ENCODE results near the gene RERG. TPM values are rescaled to one million over a fixed set of nuclear protein-coding genes. Genes with fewer than 3 reads are reported as not detected.

Gene RERG
- total and polyA plus RNA-seq, 4 donors = 1.0 to 1.4 (median 1.1) TPM

DNA sequence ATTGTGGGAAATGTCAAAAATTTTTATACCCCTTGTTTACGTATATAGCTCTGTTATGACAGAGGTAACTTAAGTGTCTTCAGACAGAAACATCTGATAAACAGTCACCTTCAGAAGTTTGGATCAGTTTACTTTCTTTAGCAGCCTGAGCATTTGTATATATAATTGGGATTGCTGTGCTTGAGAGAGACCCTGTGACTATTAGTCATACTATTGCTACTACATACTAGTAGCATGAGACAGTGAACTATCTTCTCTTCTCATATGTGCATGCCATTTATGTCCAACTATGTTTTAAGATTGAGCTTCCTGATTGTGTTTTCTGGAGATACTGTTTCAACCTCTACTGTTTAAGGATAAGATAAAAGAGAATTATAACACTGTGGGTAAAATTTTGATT, 146.9 kb downstream of the RERG start:
- whole genome bisulfite sequencing = 88% methylated on average over 1 of the region's 1 CpG

DNA sequence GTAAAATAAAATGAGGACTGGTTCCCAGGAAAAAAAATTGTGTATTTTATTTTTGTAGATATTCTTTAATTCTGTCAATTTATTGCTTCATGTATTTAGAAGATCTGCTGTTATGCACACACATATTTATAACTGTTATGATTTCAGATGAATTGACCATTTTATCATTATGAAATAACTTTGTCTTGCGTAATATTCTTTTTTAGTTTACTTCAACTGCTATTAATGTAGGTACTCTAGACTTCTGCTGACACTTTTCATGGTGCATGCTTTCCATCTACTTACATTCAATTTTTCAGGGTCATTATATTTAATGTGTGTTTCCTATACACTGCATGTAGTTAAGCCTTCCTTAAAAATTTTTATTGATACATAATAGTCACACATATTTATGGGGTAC, 162.1 kb downstream of the RERG start:
- H3K9me3 ChIP-seq (ENCODE audit: control insufficient read depth in 4 of 4, low read length in 3 of 4) = no peaks in the 10 kb centered on the region
- H3K27ac ChIP-seq (ENCODE audit: low read depth in 1 of 2, low read length in 2 of 2) = no peak overlapping the region
- no peak overlapping the region for H3K4me3 ChIP-seq (ENCODE audit: low read depth in 1 of 3, low read length in 3 of 3)
- no peak overlapping the region for H3K9ac ChIP-seq (ENCODE audit: low read depth in 1 of 2, low read length in 2 of 2)
- no peak for TF ChIP-seq FOXA2 (IDR thresholded peaks at IDR 0.05)
- TF ChIP-seq, protein P1, sequence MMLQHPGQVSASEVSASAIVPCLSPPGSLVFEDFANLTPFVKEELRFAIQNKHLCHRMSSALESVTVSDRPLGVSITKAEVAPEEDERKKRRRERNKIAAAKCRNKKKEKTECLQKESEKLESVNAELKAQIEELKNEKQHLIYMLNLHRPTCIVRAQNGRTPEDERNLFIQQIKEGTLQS (IDR thresholded peaks at IDR 0.05) = no peak
- no peak for TF ChIP-seq YY1 (IDR thresholded peaks at IDR 0.05)
- TF ChIP-seq, protein P2, sequence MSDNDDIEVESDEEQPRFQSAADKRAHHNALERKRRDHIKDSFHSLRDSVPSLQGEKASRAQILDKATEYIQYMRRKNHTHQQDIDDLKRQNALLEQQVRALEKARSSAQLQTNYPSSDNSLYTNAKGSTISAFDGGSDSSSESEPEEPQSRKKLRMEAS (IDR thresholded peaks at IDR 0.05) = no peak
- TF ChIP-seq NR2F2 (IDR thresholded peaks at IDR 0.05) = no peak
- TF ChIP-seq HNF4A (conservative IDR thresholded peaks at IDR 0.05) = no peak
- no peak for TF ChIP-seq JUND (IDR thresholded peaks at IDR 0.05)
- TF ChIP-seq RXRA (IDR thresholded peaks at IDR 0.05) = no peak
- no peak for TF ChIP-seq SP1 (IDR thresholded peaks at IDR 0.05)
- TF ChIP-seq HNF4G (IDR thresholded peaks at IDR 0.05) = no peak
- TF ChIP-seq, protein P3, sequence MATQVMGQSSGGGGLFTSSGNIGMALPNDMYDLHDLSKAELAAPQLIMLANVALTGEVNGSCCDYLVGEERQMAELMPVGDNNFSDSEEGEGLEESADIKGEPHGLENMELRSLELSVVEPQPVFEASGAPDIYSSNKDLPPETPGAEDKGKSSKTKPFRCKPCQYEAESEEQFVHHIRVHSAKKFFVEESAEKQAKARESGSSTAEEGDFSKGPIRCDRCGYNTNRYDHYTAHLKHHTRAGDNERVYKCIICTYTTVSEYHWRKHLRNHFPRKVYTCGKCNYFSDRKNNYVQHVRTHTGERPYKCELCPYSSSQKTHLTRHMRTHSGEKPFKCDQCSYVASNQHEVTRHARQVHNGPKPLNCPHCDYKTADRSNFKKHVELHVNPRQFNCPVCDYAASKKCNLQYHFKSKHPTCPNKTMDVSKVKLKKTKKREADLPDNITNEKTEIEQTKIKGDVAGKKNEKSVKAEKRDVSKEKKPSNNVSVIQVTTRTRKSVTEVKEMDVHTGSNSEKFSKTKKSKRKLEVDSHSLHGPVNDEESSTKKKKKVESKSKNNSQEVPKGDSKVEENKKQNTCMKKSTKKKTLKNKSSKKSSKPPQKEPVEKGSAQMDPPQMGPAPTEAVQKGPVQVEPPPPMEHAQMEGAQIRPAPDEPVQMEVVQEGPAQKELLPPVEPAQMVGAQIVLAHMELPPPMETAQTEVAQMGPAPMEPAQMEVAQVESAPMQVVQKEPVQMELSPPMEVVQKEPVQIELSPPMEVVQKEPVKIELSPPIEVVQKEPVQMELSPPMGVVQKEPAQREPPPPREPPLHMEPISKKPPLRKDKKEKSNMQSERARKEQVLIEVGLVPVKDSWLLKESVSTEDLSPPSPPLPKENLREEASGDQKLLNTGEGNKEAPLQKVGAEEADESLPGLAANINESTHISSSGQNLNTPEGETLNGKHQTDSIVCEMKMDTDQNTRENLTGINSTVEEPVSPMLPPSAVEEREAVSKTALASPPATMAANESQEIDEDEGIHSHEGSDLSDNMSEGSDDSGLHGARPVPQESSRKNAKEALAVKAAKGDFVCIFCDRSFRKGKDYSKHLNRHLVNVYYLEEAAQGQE (IDR thresholded peaks at IDR 0.05) = no peak
- no peak for TF ChIP-seq EGR1 (IDR thresholded peaks at IDR 0.05; ENCODE audit: low read depth in 2 of 2)
- no peak for TF ChIP-seq FOXA1 (IDR thresholded peaks at IDR 0.05)
- TF ChIP-seq, protein P4, sequence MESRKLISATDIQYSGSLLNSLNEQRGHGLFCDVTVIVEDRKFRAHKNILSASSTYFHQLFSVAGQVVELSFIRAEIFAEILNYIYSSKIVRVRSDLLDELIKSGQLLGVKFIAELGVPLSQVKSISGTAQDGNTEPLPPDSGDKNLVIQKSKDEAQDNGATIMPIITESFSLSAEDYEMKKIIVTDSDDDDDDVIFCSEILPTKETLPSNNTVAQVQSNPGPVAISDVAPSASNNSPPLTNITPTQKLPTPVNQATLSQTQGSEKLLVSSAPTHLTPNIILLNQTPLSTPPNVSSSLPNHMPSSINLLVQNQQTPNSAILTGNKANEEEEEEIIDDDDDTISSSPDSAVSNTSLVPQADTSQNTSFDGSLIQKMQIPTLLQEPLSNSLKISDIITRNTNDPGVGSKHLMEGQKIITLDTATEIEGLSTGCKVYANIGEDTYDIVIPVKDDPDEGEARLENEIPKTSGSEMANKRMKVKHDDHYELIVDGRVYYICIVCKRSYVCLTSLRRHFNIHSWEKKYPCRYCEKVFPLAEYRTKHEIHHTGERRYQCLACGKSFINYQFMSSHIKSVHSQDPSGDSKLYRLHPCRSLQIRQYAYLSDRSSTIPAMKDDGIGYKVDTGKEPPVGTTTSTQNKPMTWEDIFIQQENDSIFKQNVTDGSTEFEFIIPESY (IDR thresholded peaks at IDR 0.05) = no peak
- H3K27me3 ChIP-seq (ENCODE audit: control insufficient read depth in 4 of 4, insufficient read depth in 4 of 4, low read length in 3 of 4) = peaks cover 0 to 3% (median 0%) of the 10 kb centered on the region in 4 donors
- DNase-seq (ENCODE audit: low spot score) = no peak
- no peaks in the 10 kb centered on the region for H3K4me1 ChIP-seq (ENCODE audit: control insufficient read depth in 4 of 4, insufficient read depth in 4 of 4, low read length in 3 of 4)
- no peaks in the 10 kb centered on the region for H3K36me3 ChIP-seq (ENCODE audit: control insufficient read depth in 4 of 4, insufficient read depth in 3 of 4, low read depth in 1 of 4, low read length in 3 of 4)
- WGBS = 95% methylated on average over 1 of the region's 1 CpG

More for the DNA sequence above, 146.9 kb downstream of the RERG start:
- H3K27me3 ChIP-seq (ENCODE audit: control insufficient read depth in 4 of 4, insufficient read depth in 4 of 4, low read length in 3 of 4) = peaks cover 0 to 3% (median 0%) of the 10 kb centered on the region in 4 donors
- DNase-seq (ENCODE audit: low spot score) = no peak
- no peaks in the 10 kb centered on the region for H3K9me3 ChIP-seq (ENCODE audit: control insufficient read depth in 4 of 4, low read length in 3 of 4)
- H3K27ac ChIP-seq (ENCODE audit: low read depth in 1 of 2, low read length in 2 of 2) = no peak overlapping the region
- no peak overlapping the region for H3K9ac ChIP-seq (ENCODE audit: low read depth in 1 of 2, low read length in 2 of 2)
- H3K4me1 ChIP-seq (ENCODE audit: control insufficient read depth in 4 of 4, insufficient read depth in 4 of 4, low read length in 3 of 4) = no peaks in the 10 kb centered on the region
- H3K4me3 ChIP-seq (ENCODE audit: low read depth in 1 of 3, low read length in 3 of 3) = no peak overlapping the region
- no peak for TF ChIP-seq RAD21 (IDR thresholded peaks at IDR 0.05)
- TF ChIP-seq, protein P2 (IDR thresholded peaks at IDR 0.05) = no peak
- no peak for TF ChIP-seq YY1 (IDR thresholded peaks at IDR 0.05)
- no peak for TF ChIP-seq JUND (IDR thresholded peaks at IDR 0.05)
- TF ChIP-seq, protein P1 (IDR thresholded peaks at IDR 0.05) = no peak
- TF ChIP-seq, protein P4 (IDR thresholded peaks at IDR 0.05) = no peak
- no peak for TF ChIP-seq FOXA1 (IDR thresholded peaks at IDR 0.05)
- no peak for TF ChIP-seq FOXA2 (IDR thresholded peaks at IDR 0.05)
- no peak for TF ChIP-seq HNF4G (IDR thresholded peaks at IDR 0.05)
- no peaks in the 10 kb centered on the region for H3K36me3 ChIP-seq (ENCODE audit: control insufficient read depth in 4 of 4, insufficient read depth in 3 of 4, low read depth in 1 of 4, low read length in 3 of 4)
